DND-41 (cell line): ENCODE results near the gene OR8H1.

Source experiments
- ATAC-seq: fragments of 200-7000 bp; cut with Tn5 transposase; 3 replicates; pipeline ENCODE4 v1.9.1; 2021; ENCODE audit warnings: low read depth; ENCODE audit not compliant: insufficient read depth
- DNase-seq: peaks from one replicate; pipeline ENCODE4 v3.0.0-alpha.2; 2020
- H2AFZ ChIP-seq: 2 replicates; pipeline ENCODE4 v1.6.0; 2012; ENCODE audit warnings: low read depth, low read length
- H3K27ac ChIP-seq: 2 replicates; pipeline ENCODE4 v1.5.1; 2012; ENCODE audit warnings: low read length, inconsistent platforms
- H3K27me3 ChIP-seq: fragments of 200-600 bp; sonication (generic); 2 replicates; pipeline ENCODE4 v1.6.0; 2012; ENCODE audit warnings: low read length, mild to moderate bottlenecking, inconsistent platforms; ENCODE audit not compliant: insufficient read depth, poor library complexity
- H3K36me3 ChIP-seq: 2 replicates; pipeline ENCODE4 v1.5.1; 2012; ENCODE audit warnings: low read length, inconsistent platforms; ENCODE audit not compliant: insufficient read depth
- H3K4me1 ChIP-seq: 2 replicates; pipeline ENCODE4 v1.5.1; 2012; ENCODE audit warnings: mild to moderate bottlenecking, low read length; ENCODE audit not compliant: insufficient read depth
- H3K4me2 ChIP-seq: 2 replicates; pipeline ENCODE4 v1.6.0; 2012; ENCODE audit warnings: mild to moderate bottlenecking, moderate library complexity, low read length, inconsistent platforms; ENCODE audit not compliant: insufficient read depth
- H3K4me3 ChIP-seq, 2 experiments: fragments of 200-600 bp in 1 of 2; shearing (Covaris generic) in 1 of 2; 2 replicates each; pipeline ENCODE4 v1.5.1; 2012 to 2016; ENCODE audit warnings: inconsistent platforms in 2 of 2, low read length in 2 of 2, mild to moderate bottlenecking in 2 of 2, low read depth in 1 of 2, moderate library complexity in 1 of 2
- H3K79me2 ChIP-seq: 2 replicates; pipeline ENCODE4 v1.6.0; 2012; ENCODE audit warnings: low read length, inconsistent platforms; ENCODE audit not compliant: insufficient read depth
- H3K9ac ChIP-seq: 2 replicates; pipeline ENCODE4 v1.6.0; 2012; ENCODE audit warnings: low read depth, mild to moderate bottlenecking, inconsistent platforms, low read length, moderate library complexity
- H3K9me3 ChIP-seq: 2 replicates; pipeline ENCODE4 v1.5.1; 2012; ENCODE audit warnings: low read length, moderate library complexity, mild to moderate bottlenecking, inconsistent platforms; ENCODE audit not compliant: insufficient read depth, severe bottlenecking
- H4K20me1 ChIP-seq: 2 replicates; pipeline ENCODE4 v1.6.0; 2012; ENCODE audit warnings: low read length; ENCODE audit not compliant: insufficient read depth
- EZH2 ChIP-seq: IDR thresholded peaks from 3 replicates; pipeline ENCODE4 v1.6.1; 2012; ENCODE audit warnings: borderline replicate concordance, low read depth, mild to moderate bottlenecking, moderate library complexity, low read length, inconsistent platforms; ENCODE audit not compliant: severe bottlenecking
- TF ChIP-seq, protein P1 (sequence below): IDR thresholded peaks from 2 replicates; pipeline ENCODE4 v1.5.1; 2012; ENCODE audit warnings: borderline replicate concordance, low read length, moderate library complexity, mild to moderate bottlenecking; ENCODE audit not compliant: poor library complexity, severe bottlenecking; ENCODE audit errors: extremely low read depth

The OR8H1 gene

DNA sequence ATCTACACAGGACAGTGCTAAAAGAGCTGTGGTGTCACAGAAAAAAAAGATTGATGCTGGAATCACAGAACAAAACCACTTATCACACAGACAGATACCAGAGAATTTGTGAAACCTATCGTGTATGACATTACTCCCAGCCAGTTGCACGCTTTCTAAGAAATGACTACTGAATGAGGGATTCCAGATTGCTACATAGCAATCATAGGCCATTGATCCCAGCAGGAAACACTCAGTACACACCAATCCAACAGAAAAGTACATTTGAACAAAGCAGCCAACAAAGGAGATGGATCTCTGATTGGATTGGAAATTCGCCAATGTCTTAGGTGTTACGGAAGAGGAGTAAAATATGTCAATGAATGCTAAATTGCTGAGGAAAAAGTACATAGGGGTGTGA lies 4.8 kb upstream of the OR8H1 start:
- no peaks in the 10 kb centered on the region for H3K36me3 ChIP-seq
- no peak for TF ChIP-seq EZH2
- TF ChIP-seq, protein P1, sequence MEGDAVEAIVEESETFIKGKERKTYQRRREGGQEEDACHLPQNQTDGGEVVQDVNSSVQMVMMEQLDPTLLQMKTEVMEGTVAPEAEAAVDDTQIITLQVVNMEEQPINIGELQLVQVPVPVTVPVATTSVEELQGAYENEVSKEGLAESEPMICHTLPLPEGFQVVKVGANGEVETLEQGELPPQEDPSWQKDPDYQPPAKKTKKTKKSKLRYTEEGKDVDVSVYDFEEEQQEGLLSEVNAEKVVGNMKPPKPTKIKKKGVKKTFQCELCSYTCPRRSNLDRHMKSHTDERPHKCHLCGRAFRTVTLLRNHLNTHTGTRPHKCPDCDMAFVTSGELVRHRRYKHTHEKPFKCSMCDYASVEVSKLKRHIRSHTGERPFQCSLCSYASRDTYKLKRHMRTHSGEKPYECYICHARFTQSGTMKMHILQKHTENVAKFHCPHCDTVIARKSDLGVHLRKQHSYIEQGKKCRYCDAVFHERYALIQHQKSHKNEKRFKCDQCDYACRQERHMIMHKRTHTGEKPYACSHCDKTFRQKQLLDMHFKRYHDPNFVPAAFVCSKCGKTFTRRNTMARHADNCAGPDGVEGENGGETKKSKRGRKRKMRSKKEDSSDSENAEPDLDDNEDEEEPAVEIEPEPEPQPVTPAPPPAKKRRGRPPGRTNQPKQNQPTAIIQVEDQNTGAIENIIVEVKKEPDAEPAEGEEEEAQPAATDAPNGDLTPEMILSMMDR, result no peak
- H3K9ac ChIP-seq, result no peak overlapping the region
- H3K27me3 ChIP-seq, result no peaks in the 10 kb centered on the region
- H3K4me2 ChIP-seq, result no peak overlapping the region
- H3K27ac ChIP-seq, result no peak overlapping the region
- H2AFZ ChIP-seq, result no peak overlapping the region
- H4K20me1 ChIP-seq, result no peaks in the 10 kb centered on the region
- no peaks in the 10 kb centered on the region for H3K4me1 ChIP-seq
- no peaks in the 10 kb centered on the region for H3K9me3 ChIP-seq
- DNase-seq (no peak), ATAC-seq (no peak)
- H3K4me3 ChIP-seq, result no peak overlapping the region
- H3K79me2 ChIP-seq, result no peaks in the 10 kb centered on the region

DNA sequence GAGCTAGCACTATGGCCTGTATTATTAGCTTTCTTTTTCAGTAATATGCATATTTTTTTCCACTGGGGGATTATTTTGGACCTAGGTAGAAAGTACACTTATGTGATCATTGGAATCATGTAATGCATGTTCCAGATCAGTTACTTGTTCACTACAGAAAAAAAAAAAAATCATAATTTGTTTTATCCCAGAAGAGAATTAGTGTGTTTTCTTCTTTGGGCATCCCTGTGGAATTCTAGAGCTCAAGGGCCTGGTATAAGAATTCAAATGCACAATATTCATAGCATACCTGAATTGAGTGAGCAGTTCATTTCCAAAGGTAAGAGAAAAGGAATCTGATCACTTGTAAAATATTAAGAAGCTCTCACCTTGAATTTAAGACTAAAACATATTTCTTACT lies 18.2 kb downstream of the OR8H1 start, which contains the start of gene OR5T1:
OR5T1 (plus strand) TSS at position 301 of the 400 bp plus-strand sequence. CDS start 1,485 bp downstream, outside the sequence.
- no peaks in the 10 kb centered on the region for H4K20me1 ChIP-seq
- no peak within 1 kb of the TSS for H3K4me2 ChIP-seq
- H3K4me1 ChIP-seq, result no peaks in the 10 kb centered on the region
- H3K27ac ChIP-seq, result no peak within 1 kb of the TSS
- no peak within 1 kb of the TSS for H3K9ac ChIP-seq
- H3K4me3 ChIP-seq, result no peak within 1 kb of the TSS
- H3K9me3 ChIP-seq, result no peaks in the 10 kb centered on the region
- no peaks in the 10 kb centered on the region for H3K79me2 ChIP-seq
- no peak within 1 kb of the TSS for H2AFZ ChIP-seq
- no peaks in the 10 kb centered on the region for H3K36me3 ChIP-seq
- DNase-seq (no peak), ATAC-seq (no peak)
- TF ChIP-seq, protein P1, result no peak
- no peak for TF ChIP-seq EZH2
- H3K27me3 ChIP-seq, result no peaks in the 10 kb centered on the region

DNA sequence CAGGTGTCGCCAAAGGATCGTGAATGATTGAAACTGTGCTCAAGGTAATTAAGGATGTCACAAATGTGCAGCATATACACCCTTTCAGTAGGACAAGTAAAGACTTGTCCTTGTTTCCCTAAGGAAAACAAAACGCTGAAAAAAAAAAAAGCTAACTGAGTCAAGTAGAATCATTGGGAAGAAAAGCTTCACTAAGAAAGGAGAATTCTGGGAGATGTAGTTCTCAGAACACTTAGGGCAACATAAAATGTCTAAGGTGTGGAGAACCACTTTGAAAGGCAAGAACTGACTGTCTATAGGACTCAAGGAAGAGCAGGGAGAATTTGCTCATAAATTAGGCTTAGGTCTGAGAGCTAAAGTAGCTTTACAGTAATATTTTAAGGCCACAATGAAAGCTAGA lies 21.0 kb downstream of the OR8H1 start:
- Histone ChIP-seq H4K20me1 (no peaks in the 10 kb centered on the region), H3K36me3 (no peaks in the 10 kb centered on the region), H3K27ac (no peak overlapping the region), H3K4me2 (no peak overlapping the region), H3K79me2 (no peaks in the 10 kb centered on the region), H3K4me1 (no peaks in the 10 kb centered on the region), H3K4me3 (no peak overlapping the region), H3K27me3 (no peaks in the 10 kb centered on the region), H3K9me3 (no peaks in the 10 kb centered on the region), H2AFZ (no peak overlapping the region), H3K9ac (no peak overlapping the region)
- ATAC-seq (no peak), DNase-seq (no peak)
- no peak for TF ChIP-seq EZH2
- TF ChIP-seq, protein P1, result no peak

DNA sequence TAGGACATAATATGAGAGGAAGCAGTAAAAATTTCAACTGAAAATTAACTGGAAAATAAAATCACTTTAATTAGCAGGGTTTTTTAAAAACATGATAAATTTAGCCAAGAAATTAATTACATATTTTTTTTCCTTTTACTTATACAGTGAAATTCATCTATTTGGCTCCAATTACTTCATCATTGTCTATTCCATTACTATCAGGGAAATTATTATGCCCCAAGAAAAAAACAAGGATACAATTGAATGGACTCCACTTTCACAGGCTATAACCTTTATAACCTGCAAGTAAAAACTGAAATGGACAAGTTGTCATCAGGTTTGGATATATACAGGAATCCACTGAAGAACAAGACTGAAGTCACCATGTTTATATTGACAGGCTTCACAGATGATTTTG lies 40.1 kb downstream of the OR8H1 start, which contains the start of gene OR5T3:
OR5T3 (plus strand) TSS at position 301 of the 400 bp plus-strand sequence; CDS start at position 301, 0 bp downstream.
- Histone ChIP-seq H3K36me3 (no peaks in the 10 kb centered on the region), H3K27ac (no peak within 1 kb of the TSS), H3K9me3 (no peaks in the 10 kb centered on the region), H3K4me1 (no peaks in the 10 kb centered on the region), H2AFZ (no peak within 1 kb of the TSS), H3K79me2 (no peaks in the 10 kb centered on the region), H3K27me3 (no peaks in the 10 kb centered on the region), H4K20me1 (no peaks in the 10 kb centered on the region), H3K9ac (no peak within 1 kb of the TSS), H3K4me3 (no peak within 1 kb of the TSS), H3K4me2 (no peak within 1 kb of the TSS)
- DNase-seq, result no peak
- no peak for TF ChIP-seq EZH2
- ATAC-seq, result no peak
